GM15510 (cell line): ENCODE results near the gene RPSA.

Experiments used
- POLR2A ChIP-seq: IDR thresholded peaks from 3 replicates; pipeline ENCODE4 v1.6.1; 2011; ENCODE audit warnings: borderline replicate concordance; ENCODE audit not compliant: insufficient read length; ENCODE audit errors: extremely low read depth

The RPSA gene

GRCh38 chr3:39434574-39434973 is 28.1 kb downstream of the RPSA start:
- TF ChIP-seq POLR2A: no peak

GRCh38 chr3:39435006-39435748 is 28.7 kb downstream of the RPSA start:
- TF ChIP-seq POLR2A: no peak

- no peak for TF ChIP-seq POLR2A
These were observed 32.4 kb downstream of the RPSA start for GRCh38 chr3:39438880-39439279.

- TF ChIP-seq POLR2A: no peak
These were observed 33.8 kb downstream of the RPSA start for GRCh38 chr3:39440316-39440715.

- TF ChIP-seq POLR2A: no peak
These were observed 37.0 kb downstream of the RPSA start for GRCh38 chr3:39443530-39443929.

GRCh38 chr3:39445927-39446326 is 39.4 kb downstream of the RPSA start:
- TF ChIP-seq POLR2A: no peak

- no peak for TF ChIP-seq POLR2A
These were observed 39.9 kb downstream of the RPSA start for GRCh38 chr3:39446444-39446843.

GRCh38 chr3:39447637-39448483 is 41.3 kb downstream of the RPSA start:
- TF ChIP-seq POLR2A: no peak

- no peak for TF ChIP-seq POLR2A
These were observed 42.1 kb downstream of the RPSA start for GRCh38 chr3:39448506-39449233.

GRCh38 chr3:39449796-39450195 is 43.3 kb downstream of the RPSA start:
- TF ChIP-seq POLR2A: no peak

- no peak for TF ChIP-seq POLR2A
These were observed 46.6 kb downstream of the RPSA start for GRCh38 chr3:39453134-39453533.

- no peak for TF ChIP-seq POLR2A
These were observed 48.2 kb downstream of the RPSA start for GRCh38 chr3:39454591-39455217.

GRCh38 chr3:39456159-39456558 is 49.6 kb downstream of the RPSA start:
- TF ChIP-seq POLR2A: no peak

- TF ChIP-seq POLR2A: no peak
These were observed 50.8 kb downstream of the RPSA start for GRCh38 chr3:39457361-39457760.

GRCh38 chr3:39460677-39461076 is 54.2 kb downstream of the RPSA start:
- no peak for TF ChIP-seq POLR2A
